ENCODE results near the gene CADPS2.

- no peak for TF ChIP-seq POLR2A (IDR thresholded peaks at IDR 0.05)
- TF ChIP-seq, protein P1, sequence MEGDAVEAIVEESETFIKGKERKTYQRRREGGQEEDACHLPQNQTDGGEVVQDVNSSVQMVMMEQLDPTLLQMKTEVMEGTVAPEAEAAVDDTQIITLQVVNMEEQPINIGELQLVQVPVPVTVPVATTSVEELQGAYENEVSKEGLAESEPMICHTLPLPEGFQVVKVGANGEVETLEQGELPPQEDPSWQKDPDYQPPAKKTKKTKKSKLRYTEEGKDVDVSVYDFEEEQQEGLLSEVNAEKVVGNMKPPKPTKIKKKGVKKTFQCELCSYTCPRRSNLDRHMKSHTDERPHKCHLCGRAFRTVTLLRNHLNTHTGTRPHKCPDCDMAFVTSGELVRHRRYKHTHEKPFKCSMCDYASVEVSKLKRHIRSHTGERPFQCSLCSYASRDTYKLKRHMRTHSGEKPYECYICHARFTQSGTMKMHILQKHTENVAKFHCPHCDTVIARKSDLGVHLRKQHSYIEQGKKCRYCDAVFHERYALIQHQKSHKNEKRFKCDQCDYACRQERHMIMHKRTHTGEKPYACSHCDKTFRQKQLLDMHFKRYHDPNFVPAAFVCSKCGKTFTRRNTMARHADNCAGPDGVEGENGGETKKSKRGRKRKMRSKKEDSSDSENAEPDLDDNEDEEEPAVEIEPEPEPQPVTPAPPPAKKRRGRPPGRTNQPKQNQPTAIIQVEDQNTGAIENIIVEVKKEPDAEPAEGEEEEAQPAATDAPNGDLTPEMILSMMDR (IDR thresholded peaks at IDR 0.05): no peak
Observed at GRCh38 chr7:122556873-122557542, 329.3 kb downstream of the CADPS2 start.
